ENCODE results near the gene GRM3.

- TF ChIP-seq MAFK (IDR thresholded peaks at IDR 0.05; ENCODE audit: low read depth, low read length) = no peak
- no peak for TF ChIP-seq POLR2A (IDR thresholded peaks at IDR 0.05; ENCODE audit: low read depth, low read length)
- no peak for TF ChIP-seq MXI1 (IDR thresholded peaks at IDR 0.05; ENCODE audit: borderline replicate concordance, low read depth, low read length)
- no peak for TF ChIP-seq CTCF (conservative IDR thresholded peaks at IDR 0.05; ENCODE audit: low read depth, low read length)
- no peak for TF ChIP-seq MAZ (IDR thresholded peaks at IDR 0.05; ENCODE audit: borderline replicate concordance, low read depth, low read length)
- TF ChIP-seq RAD21 (IDR thresholded peaks at IDR 0.05; ENCODE audit: low read length) = no peak
- TF ChIP-seq CEBPB (IDR thresholded peaks at IDR 0.05; ENCODE audit: low read depth, low read length) = no peak
- TF ChIP-seq FOS (IDR thresholded peaks at IDR 0.05; ENCODE audit: low read depth, low read length) = no peak
These were observed 207.9 kb downstream of the GRM3 start for GRCh38 chr7:86851566-86851965.
